GM18505 (cell line): ENCODE measurements around the gene LCAT.

Experiments
- ATAC-seq: cut with Tn5 transposase; IDR thresholded peaks from one replicate; pipeline ENCODE4 v1.9.1; 2021; ENCODE audit not compliant: unreplicated experiment
- POLR2A ChIP-seq: IDR thresholded peaks from 4 replicates; pipeline ENCODE4 v1.6.1; 2011; ENCODE audit warnings: borderline replicate concordance; ENCODE audit not compliant: insufficient read depth, insufficient read length; ENCODE audit errors: extremely low read depth

Gene LCAT

GRCh38 chr16:67943619-67944504 lies at the start of gene LCAT:
TSS of gene LCAT (minus strand) at chr16:67944120. CDS start at chr16:67944101, 19 bp downstream.
- ATAC-seq, result no peak
- no peak for TF ChIP-seq POLR2A

- TF ChIP-seq POLR2A, result peak; percentile 41
- ATAC-seq, result peak; percentile 75
Observed at GRCh38 chr16:67993207-67994039, 49.5 kb upstream of the LCAT start.

GRCh38 chr16:67992661-67993206 lies 48.8 kb upstream of the LCAT start:
- TF ChIP-seq POLR2A, result no peak
- ATAC-seq, result no peak

GRCh38 chr16:67990018-67990386 lies 46.1 kb upstream of the LCAT start:
- no peak for TF ChIP-seq POLR2A
- no peak for ATAC-seq

- no peak for TF ChIP-seq POLR2A
- ATAC-seq, result no peak
Observed at GRCh38 chr16:67989322-67990017, 45.5 kb upstream of the LCAT start.

GRCh38 chr16:67988675-67989074 lies 44.8 kb upstream of the LCAT start:
- ATAC-seq, result no peak
- no peak for TF ChIP-seq POLR2A

- no peak for TF ChIP-seq POLR2A
- ATAC-seq, result no peak
Observed at GRCh38 chr16:67987460-67988160, 43.7 kb upstream of the LCAT start.

- no peak for TF ChIP-seq POLR2A
- no peak for ATAC-seq
Observed at GRCh38 chr16:67986949-67987348, 43.0 kb upstream of the LCAT start.

GRCh38 chr16:67982011-67982696 lies 38.2 kb upstream of the LCAT start:
- no peak for ATAC-seq
- no peak for TF ChIP-seq POLR2A

- no peak for TF ChIP-seq POLR2A
- no peak for ATAC-seq
Observed at GRCh38 chr16:67979955-67980678, 36.2 kb upstream of the LCAT start, which contains the start of gene DPEP3. TSS of gene DPEP3 (minus strand) at chr16:67980499. CDS start at chr16:67980380, 119 bp downstream.
